UCSD-AML1 (cell line): ENCODE measurements around the gene ABCA2.

Source experiments
- DNase-seq: peaks from one replicate; lab custom pipeline; 2025; ENCODE audit not compliant: unreplicated experiment; lab: John Stamatoyannopoulos, UW

ABCA2 gene

DNA sequence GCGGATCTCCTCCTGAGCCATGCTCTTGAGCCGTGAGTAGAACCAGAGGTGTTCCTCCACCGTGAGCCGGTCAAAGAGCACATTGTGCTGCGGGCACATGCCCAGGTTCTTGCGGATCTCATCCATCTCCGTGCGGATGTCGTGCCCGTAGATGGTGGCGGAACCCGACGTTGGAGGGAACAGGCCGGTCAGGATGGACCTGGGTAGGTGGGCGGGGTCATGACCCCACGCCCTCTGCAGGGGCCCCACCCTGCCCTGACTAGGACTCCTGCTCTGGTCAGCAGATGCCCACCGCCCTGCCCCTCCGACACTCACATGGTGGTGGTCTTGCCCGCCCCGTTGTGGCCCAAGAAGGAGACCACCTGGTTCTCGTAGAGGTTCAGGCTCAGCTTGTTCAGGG lies 12.1 kb downstream of the ABCA2 start:
- DNase-seq: no peak

DNA sequence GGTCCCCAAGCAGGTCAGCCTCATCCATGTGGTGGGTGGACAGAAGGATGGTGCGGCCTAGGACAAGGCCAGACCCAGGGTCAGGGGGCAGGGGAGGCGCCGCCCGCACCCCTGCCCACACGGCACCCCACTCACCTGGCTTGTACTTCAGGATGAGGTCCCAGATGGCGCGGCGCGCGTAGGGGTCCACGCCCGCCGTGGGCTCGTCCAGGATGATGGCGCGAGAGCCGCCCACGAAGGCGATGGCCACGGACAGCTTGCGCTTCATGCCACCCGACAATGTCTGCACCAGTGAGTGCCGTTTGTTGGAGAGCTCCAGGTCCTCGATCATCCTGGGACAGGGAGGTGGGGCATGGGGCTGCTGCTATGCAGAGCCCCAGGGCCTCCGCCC lies 12.5 kb downstream of the ABCA2 start:
- DNase-seq: no peak

DNA sequence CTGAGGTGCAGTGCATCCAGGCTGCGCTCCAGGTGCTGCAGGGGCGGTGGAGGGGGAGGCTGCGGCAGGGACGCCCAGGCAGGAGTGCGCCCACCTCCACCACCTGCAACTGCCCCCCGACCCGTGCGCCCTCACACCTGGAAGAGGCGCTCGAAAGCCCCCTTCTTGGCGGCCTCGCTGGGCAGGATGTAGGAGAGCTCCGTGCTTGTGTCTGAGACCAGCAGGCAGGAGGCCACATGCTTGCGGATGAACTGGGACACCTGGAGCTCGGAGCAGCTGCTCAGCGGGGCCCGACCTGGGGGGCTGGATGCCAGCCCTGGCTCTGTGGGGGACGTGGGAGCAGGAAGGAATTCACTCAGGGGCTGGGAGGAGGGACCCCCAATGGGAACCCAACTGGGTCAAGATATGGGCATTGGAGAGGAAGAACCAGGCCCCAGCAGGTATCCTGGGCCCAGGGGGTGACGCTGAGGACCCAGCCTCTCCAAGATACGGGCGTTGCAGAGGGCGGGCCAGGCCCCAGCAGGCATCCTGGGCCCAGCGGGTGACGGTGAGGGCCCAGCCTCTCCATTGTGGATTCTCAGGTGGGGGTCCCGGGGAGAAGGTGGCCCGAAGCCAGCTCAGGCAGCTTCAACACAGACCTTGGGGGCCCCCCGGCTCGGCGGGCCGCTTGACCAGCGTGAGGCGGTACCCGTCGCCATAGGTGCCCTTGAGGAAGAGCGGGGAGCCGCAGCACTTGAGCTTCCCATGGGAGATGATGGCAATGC lies 13.1 kb downstream of the ABCA2 start:
- DNase-seq: no peak

DNA sequence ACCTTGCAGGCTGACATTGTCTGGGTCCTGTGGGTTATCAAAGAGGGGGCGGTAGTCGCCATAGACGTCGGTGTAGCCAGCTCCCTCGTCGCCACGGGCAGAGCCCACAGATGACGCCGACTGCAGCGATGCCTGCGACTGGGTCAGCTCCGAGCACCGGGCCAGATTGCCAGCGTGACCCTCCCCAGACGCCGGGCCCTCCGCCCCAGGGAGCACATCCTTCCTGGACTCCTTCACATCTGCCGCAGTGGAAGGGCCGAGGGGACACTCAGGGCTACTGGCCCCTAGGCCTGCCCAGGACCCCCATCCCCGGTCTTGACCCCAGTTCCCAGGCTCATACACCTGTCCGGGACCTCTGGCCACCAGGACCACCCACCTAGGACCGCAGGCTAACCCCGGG lies 13.9 kb downstream of the ABCA2 start:
- no peak for DNase-seq

DNA sequence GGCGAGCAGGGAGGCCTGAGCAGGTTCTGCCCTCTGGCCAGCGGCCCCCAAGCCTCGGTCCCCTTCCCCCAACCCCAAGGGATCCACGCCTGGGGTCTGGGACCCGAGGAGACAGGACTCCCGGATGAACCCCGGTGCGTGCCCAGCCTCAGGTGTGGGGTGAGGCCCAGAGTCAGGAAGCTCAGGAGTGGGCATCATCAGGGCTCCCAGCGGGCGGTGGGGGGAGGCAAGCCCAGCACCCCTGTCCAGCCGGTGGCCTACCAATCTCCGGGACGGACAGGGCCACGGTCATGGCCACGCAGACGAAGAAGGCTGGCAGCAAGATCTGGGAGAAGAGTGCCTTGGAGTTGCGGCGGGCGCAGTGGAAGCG lies 14.5 kb downstream of the ABCA2 start:
- DNase-seq: no peak

DNA sequence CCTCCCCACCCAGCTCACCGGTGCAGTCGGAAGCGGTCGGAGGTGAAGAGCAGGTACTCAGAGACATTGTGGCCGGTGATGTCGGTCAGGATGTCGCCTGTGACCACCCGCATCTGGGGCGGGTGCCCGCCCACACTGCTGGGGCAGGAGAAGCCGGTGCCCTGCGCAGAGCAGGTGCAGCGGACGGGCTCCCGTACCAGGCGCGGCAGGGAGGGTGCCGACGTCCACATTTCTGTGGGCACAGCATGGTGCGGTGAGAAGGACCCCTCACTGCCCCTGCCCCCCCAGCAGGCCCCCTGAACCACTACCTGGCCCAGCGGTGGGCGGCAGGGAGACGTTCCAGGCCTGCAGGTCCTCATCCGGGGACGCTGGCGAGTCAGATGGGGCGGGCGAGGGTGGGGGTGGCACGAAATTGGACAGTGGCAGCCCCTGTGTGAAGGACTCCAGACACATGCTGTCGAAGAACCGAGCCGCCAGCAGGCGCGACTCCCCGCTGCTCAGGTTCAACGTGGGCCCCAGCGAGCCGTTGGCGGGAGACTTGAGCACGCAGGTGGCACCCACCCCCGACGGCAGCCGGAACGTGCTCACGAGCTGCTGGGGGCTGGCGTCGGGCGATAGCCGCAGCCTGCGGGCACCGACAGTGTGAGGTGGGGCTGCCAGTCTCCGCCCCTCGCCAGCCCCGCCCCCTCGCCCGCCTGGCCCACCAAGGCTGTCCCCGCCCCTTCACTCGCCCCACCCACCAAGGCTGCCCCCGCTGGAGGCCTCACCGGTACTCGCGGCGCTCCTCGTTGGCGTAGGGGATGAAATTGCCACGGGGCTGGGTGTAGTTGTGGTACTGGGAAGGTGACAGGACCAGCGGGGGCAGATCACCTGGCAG lies 15.1 kb downstream of the ABCA2 start:
- no peak for DNase-seq

DNA sequence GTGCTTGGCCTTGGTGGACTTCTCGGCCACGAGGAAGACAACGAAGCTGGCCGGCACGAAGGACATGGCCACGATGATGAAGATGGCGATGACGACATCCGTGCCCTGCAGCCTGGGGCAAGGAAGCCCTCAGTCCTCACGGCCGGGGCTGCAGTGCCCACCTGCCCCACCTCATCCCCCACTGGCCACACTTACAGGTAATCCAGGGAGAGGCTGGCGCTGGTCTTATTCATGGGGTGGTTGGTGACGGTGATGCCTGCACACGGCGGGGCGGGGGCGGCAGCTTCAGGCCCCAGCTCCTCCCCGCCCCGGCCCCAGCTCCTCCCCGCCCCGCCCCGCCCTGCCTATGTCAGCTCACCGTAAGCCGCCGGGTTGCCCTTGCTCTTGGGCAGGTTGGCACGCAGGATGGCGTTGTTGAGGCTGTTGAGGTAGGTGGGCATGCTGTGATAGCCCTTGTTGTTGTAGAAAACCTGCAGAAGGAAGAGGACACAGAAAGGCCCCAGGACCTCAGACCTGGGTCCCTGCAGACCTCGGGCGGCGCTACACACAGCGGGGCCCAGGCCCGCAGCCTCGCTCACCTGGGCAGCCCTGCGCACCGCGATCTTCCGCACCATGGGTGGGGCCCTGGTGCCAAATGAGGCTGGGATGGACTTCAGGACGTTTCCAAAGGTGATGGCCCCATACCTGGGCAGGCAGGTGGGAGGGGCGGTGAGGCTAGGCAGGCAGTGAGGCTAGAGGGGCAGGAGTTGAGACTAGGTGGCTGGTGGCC lies 15.9 kb downstream of the ABCA2 start:
- no peak for DNase-seq

DNA sequence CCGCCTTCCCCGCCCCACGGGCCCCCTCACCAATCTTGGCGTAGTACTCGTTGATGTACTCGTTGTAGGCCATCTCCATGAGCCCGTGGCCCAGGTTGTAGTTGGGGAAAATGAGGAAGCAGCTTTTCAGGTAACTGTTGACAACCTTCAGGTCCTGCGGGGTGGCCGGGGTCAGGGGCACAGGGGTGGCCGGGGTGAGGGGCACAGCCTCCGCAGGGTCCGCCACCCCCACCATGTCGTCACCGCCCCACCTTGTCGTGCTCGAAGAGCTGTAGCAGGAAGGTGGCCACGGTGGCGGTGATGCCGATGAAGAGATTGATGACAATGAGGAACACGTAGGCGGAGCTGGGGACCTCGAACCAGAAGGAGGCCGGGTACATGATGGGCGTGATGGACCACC lies 16.9 kb downstream of the ABCA2 start:
- DNase-seq: no peak

DNA sequence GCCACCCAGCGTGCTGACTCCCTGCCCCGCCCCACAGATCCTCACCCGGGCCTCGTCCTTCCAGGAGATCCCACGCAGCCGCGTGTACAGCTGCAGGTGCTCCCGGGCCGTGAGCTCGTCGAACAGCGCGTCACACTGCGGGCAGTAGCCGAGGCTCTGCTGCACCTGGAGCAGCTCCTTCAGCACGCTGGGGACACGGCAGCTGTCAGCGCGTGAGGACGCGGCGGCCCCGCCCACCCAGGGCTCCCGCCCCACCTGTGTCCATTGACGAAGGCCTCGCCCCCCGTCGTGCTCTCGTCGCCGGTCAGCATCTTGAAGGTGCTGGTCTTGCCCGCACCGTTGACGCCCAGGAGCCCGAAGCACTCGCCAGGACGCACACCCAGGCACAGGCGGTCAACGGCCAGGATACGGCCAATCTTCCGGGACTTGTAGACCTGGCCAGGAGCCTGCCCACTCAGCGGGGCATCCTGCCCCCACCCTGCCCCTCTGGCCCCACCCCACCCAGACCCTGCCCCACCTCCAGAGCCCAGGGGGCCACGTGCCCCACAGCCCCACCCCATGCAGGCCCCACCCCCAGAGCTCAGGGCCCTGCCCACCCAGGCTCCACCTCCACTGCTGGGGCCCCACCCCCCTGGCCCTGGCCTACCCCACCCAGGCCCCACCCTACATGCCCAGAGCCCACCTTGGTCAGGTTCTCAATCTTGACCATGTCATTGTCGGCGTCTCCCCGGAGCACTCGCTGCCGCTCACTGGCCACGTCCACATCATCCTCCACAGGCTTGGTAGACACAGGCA lies 17.9 kb downstream of the ABCA2 start:
- no peak for DNase-seq

DNA sequence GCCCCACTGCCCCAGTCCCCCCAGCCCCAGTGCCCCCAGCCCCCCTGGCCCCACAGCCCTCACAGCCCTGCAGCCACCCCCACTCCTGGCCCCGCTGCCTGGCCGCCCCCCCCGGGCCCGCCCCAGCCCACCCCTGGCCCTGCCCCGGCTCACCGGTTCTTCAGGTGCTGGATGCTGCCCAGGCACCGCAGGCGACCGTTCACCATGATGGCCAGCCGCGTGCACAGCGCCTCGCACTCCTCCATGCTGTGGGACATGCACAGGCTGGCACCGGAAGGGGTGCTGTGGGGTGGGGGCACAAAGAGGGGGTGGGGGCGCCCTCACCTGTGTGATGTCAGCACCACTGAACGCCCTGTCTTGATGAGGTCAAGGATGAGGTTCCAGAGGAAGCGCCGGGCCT lies 18.8 kb downstream of the ABCA2 start:
- no peak for DNase-seq

DNA sequence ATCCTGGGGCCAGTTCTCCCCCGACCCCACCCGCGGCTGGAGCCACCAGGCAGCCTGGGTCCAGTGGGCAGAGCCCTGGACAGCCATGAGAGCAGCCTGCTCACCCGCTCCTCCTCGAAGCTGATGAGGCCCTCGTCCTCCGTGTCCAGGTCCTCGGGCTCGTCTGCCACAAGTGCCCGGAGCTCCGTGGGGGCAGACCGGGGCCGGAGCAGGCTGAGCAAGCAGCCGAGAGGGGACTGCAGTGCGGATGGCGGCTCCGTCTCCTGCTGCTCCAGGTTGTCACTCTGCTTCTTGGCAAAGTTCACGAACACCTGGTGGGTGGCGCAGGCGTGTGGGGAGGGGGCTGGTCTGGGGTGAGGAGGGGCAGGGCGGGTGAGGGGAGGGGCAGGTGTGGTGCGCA lies 19.7 kb downstream of the ABCA2 start:
- DNase-seq: no peak

DNA sequence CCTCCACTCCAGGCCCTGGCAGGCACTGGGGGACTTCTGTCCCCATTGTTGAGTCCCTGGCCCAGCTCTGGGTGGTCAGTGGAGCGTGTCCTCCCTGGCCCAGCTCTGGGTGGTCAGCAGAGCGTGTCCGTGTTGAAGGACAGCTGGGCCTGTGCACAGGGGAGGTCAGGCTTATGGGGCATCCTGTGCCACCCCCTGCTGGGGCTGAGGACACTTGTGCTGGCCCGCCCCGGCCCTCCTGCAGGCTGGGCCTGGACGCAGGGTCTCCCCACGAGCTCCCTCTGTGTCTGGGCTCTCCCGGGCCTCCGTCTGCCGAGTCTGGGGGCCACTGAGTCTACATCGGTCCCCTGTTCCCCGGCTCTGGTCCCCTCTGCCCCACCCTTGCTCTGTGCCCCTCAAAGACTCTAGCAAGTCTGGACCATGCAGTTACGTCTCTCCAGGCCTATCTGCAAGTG lies 20.2 kb downstream of the ABCA2 start:
- no peak for DNase-seq

DNA sequence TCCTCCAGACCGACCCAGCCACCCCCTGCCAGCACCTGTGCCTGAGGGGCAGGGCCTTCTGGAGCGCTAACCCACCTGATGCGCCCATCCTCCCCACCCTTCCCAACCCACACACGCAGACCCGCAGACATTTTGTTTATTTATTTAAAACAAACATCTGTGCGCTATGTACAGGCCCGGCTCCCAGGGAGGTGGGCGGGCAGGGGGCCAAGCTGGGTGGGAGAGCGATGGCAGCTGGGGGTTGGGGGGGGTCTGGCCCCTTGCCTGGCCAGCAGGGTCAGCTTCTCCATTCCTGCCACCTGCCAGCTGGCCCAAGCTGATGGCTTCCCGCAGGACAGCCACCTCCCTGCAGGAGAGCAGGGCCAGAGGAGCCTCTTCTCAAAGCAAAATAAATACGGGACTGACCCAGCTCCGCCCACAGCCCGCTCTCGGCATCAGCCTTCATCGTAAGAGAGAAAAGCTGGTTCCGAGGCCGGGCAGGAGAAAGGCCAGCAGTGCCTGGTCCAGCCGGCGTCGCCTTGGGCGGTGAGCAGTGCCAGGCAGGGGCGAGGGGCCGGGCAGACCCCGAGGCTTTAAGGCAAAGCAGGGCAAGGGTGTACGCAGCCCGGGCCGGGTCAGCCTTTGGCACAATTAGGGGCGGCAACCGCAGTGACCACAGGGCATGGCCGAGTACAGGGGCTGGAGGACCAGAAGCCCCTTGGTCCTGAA lies 20.8 kb downstream of the ABCA2 start:
- DNase-seq: no peak

DNA sequence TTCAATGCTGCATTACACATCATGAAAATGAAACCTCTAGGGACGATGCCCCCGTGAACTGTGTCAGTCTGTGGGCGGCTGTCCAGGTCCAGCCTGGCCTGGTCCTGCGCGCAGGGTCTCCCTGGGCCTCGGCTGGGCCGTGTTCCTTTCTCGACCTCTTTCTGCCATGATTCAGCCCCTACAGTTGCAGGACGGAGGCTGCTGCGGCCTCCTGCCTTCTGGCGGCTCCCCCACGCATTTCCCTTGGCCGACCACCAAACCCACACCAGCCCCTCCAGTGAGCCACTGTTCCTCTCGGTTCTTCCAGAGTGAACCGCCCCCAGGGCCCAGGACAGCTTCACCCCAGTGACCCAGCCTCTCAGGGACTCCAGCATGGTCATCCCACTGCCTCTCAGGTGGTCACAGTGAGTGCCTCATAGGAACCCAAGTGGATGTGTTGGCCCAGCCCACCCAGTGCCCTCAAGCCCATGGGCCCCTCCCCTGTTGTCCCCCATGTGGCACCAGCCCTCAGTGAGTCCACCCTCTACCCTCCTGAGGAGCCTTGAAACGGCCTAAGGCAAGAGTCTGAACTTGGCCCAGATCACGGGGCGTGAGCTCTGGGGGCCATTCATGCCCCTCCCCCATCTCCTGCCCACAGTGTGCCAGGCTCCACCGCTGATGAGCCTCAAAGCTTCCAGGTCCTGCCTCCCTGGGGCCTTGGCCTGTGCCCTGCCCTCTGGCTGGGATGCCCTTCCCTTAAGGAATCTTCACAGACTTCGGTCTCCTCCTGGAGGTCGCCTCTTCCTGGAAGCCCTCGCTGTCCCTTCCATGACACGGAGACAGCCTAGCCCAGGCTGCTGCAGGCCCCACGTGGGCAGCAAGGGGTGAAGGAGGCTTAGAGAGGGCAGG lies 21.7 kb downstream of the ABCA2 start:
- no peak for DNase-seq

DNA sequence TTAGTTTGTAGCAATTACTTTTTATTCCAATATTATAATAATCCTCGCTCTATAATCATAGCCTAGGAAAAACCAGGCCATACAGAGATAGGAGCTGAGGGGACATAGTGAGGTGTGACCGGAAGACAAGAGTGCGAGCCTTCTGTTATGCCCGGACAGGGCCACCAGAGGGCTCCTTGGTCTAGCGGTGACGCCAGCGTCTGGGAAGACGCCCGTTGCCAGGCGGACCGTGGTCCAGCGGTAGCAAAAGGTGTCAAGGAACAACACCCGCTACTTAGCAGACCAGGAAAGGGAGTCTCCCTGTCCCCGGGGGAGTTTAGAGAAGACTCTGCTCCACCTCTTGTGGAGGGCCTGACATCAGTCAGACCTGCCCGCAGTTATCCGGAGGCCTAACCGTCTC lies 23.8 kb downstream of the ABCA2 start:
- DNase-seq: peak; percentile 22

DNA sequence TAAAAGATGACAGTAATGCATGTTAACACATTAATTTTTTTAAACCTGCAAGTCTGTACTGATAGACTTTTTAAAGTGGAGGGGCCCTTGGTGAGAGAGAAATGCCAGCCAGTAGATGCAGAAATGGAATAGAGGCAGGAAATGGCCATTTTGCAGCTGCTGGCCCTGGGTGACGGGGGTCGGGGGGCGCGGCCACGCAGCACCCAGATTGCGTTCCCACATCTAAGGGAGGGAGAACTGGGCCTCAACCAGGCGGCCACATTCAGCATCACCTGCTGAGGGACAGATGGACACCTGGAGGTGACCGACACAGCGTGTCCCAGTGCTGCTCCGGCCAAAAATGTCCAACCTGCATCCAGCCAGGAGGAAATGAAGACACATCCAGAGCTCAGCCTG lies 25.4 kb downstream of the ABCA2 start:
- no peak for DNase-seq

DNA sequence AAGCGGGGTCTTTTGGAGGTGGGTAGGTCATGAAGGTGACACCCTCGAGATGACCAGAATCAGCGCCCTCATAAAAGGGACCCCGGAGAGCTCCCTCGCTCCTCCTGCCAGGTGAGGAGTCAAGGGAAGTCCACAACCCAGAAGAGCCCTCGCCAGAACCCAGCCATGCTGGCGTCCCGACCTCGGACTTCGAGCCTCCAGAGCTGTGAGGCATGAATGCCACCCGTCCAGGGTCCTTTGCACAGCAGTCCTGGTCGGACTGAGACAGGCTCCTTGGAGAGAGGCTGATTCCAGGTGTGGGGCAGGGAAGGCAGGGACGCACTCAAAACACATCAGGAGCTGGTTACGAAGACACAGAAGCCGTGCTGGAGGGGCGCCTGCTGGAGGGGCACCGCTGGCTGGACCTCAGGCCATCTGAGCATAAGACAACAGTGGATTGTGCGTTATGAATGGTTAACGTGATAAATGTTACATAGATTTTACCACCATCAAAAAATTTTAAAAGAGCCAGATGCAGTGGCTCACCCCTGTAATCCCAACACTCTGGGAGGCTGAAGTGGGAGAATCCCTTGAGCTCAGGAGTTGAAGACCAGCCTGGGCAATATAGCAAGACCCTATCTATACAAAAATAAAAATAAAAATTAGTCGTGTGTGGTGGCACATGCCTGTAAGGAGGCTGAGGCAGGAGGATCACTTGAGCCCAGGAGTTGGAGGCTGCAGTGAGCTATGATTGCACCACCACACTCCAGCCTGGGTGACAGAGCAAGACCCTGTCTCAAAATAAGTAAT lies 26.0 kb downstream of the ABCA2 start:
- no peak for DNase-seq

DNA sequence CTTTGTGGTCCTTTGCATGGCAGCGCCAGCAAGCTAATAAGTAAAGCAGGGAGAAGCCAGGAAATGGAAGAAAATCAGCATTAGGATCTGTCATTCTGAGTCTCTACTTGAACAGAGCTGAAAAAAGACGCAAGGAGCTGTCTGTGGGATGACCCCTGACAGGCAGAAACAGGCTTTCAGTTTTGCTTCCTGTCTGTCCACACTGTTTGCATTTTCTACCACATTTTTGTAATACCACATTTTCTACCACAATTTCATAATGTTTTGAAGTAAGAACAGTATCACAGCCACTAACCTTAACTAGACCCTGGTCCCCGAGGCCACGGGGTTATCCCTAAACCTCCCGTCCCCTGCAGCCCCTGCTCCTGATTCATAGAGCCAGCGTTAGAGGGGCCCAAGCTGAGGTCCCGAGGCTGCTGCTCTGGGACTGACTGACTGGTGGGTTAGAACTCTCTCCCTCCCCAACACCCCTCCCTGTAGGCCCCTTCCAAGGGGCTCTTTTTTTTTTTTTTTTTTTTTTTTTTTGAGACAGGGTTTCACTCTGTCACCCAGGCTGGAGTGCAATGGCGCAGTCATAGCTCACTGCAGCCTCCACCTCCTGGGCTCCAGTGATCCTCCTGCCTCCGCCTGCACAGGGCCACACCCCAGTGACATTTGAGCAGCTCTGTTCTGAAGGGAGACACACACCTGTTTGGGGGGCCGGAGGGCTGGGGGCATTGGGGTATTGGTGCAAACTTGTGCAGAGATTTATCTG lies 27.7 kb downstream of the ABCA2 start:
- DNase-seq: no peak
